Suppressor macrophage treated with lipopolysaccharide for 4 hours (primary cell): ENCODE data around the gene LCMT1.
"Not testable (repeated sequence)": the region's sequence is repeated elsewhere in the genome, so short reads cannot be mapped to it uniquely, and the experiment has no call there.

ENCODE experiments used
- DNase-seq: peaks from one replicate; pipeline ENCODE4 v3.0.0-alpha.2; 2020

Gene LCMT1

GRCh38 chr16:25095636-25096035 is 15.9 kb upstream of the LCMT1 start:
- DNase-seq, result no peak

GRCh38 chr16:25097276-25097975 is 14.1 kb upstream of the LCMT1 start:
- no peak for DNase-seq

- no peak for DNase-seq
These were observed 11.0 kb upstream of the LCMT1 start for GRCh38 chr16:25100511-25100910.

- DNase-seq, result peak; percentile 87
These were observed 4.7 kb upstream of the LCMT1 start for GRCh38 chr16:25106567-25107465.

GRCh38 chr16:25107466-25107792 is 4.1 kb upstream of the LCMT1 start:
- DNase-seq, result no peak

GRCh38 chr16:25108054-25108453 is 3.5 kb upstream of the LCMT1 start:
- DNase-seq, result no peak

GRCh38 chr16:25109643-25110042 is 1.9 kb upstream of the LCMT1 start:
- DNase-seq, result peak; percentile 96

- peak; percentile 41 for DNase-seq
These were observed 1.1 kb upstream of the LCMT1 start for GRCh38 chr16:25110387-25110947.

GRCh38 chr16:25114121-25114520 is 2.6 kb downstream of the LCMT1 start:
- no peak for DNase-seq

GRCh38 chr16:25118851-25119578 is 7.5 kb downstream of the LCMT1 start:
- DNase-seq, result no peak

GRCh38 chr16:25121824-25122600 is 10.5 kb downstream of the LCMT1 start:
- no peak for DNase-seq

- DNase-seq, result no peak
These were observed 13.0 kb downstream of the LCMT1 start for GRCh38 chr16:25124503-25124902.

- DNase-seq, result not testable (repeated sequence)
These were observed 14.6 kb downstream of the LCMT1 start for GRCh38 chr16:25126086-25126666.

- peak; percentile 50 for DNase-seq
These were observed 15.3 kb downstream of the LCMT1 start for GRCh38 chr16:25126820-25127232.

GRCh38 chr16:25132751-25133150 is 21.2 kb downstream of the LCMT1 start:
- not testable (repeated sequence) for DNase-seq

- peak; percentile 77 for DNase-seq
These were observed 22.7 kb downstream of the LCMT1 start for GRCh38 chr16:25134166-25134700.

- no peak for DNase-seq
These were observed 23.8 kb downstream of the LCMT1 start for GRCh38 chr16:25135254-25135878.

GRCh38 chr16:25138130-25138529 is 26.6 kb downstream of the LCMT1 start:
- DNase-seq, result no peak

GRCh38 chr16:25140459-25140858 is 28.9 kb downstream of the LCMT1 start:
- DNase-seq, result no peak

GRCh38 chr16:25141648-25142047 is 30.1 kb downstream of the LCMT1 start:
- DNase-seq, result no peak

- no peak for DNase-seq
These were observed 32.4 kb downstream of the LCMT1 start for GRCh38 chr16:25143928-25144327.
